Liver (tissue), 9 donors: Measurements from ENCODE around the gene OR2T33. TPM values are rescaled to one million over a fixed set of nuclear protein-coding genes. Genes with fewer than 3 reads are reported as not detected.

Experiments used
- DNase-seq: peaks from one replicate; pipeline ENCODE4 v3.0.0-alpha.2; 2017; ENCODE audit warnings: low spot score
- H3K27ac ChIP-seq, 2 donors: one replicate each; pipeline ENCODE4 v1.7.0; 2013; ENCODE audit warnings: inconsistent platforms in 2 of 2, low read length in 2 of 2, control low read depth in 1 of 2, low read depth in 1 of 2, mild to moderate bottlenecking in 1 of 2
- H3K27me3 ChIP-seq, 4 donors: one replicate each; pipeline versions ENCODE4 v1.6.1 to v1.7.0; 2013; ENCODE audit warnings: low read length in 3 of 4, inconsistent platforms in 1 of 4, mild to moderate bottlenecking in 1 of 4, moderate library complexity in 1 of 4; ENCODE audit not compliant: control insufficient read depth in 4 of 4, insufficient read depth in 4 of 4
- H3K36me3 ChIP-seq, 4 donors: one replicate each; pipeline versions ENCODE4 v1.6.1 to v1.7.0; 2013; ENCODE audit warnings: low read length in 3 of 4, mild to moderate bottlenecking in 3 of 4, low read depth in 1 of 4, moderate library complexity in 1 of 4; ENCODE audit not compliant: control insufficient read depth in 4 of 4, insufficient read depth in 3 of 4
- H3K4me1 ChIP-seq, 4 donors: one replicate each; pipeline versions ENCODE4 v1.6.1 to v1.7.0; 2013; ENCODE audit warnings: low read length in 3 of 4, mild to moderate bottlenecking in 3 of 4, moderate library complexity in 1 of 4; ENCODE audit not compliant: control insufficient read depth in 4 of 4, insufficient read depth in 4 of 4
- H3K4me3 ChIP-seq, 3 donors: one replicate each; pipeline versions ENCODE4 v1.6.1 to v1.7.0; 2013; ENCODE audit warnings: low read length in 3 of 3, control low read depth in 1 of 3, low read depth in 1 of 3, mild to moderate bottlenecking in 1 of 3
- H3K9ac ChIP-seq, 2 donors: one replicate each; pipeline ENCODE4 v1.7.0; 2013; ENCODE audit warnings: low read length in 2 of 2, mild to moderate bottlenecking in 2 of 2, moderate library complexity in 2 of 2, control low read depth in 1 of 2, low read depth in 1 of 2
- H3K9me3 ChIP-seq, 4 donors: one replicate each; pipeline versions ENCODE4 v1.6.1 to v1.7.0; 2013; ENCODE audit warnings: low read length in 3 of 4; ENCODE audit not compliant: control insufficient read depth in 4 of 4
- EGR1 ChIP-seq, 2 donors: IDR thresholded peaks; 2 replicates each; pipeline ENCODE4 v1.6.1; 2016 to 2018; ENCODE audit warnings: antibody characterized with exemption in 2 of 2, low read depth in 2 of 2
- FOXA2 ChIP-seq: IDR thresholded peaks from 2 replicates; pipeline ENCODE4 v1.6.1; 2016; ENCODE audit warnings: antibody characterized with exemption
- GABPA ChIP-seq, 2 donors: IDR thresholded peaks in 1 of 2; conservative IDR thresholded peaks in 1 of 2; 2 replicates each; pipeline ENCODE4 v1.6.1; 2016; ENCODE audit warnings: antibody characterized with exemption in 2 of 2, mild to moderate bottlenecking in 1 of 2, moderate library complexity in 1 of 2
- HNF4A ChIP-seq, 2 donors: conservative IDR thresholded peaks; 2 replicates each; pipeline ENCODE4 v1.6.1; 2016; ENCODE audit warnings: antibody characterized with exemption in 2 of 2, mild to moderate bottlenecking in 2 of 2
- HNF4G ChIP-seq: IDR thresholded peaks from 2 replicates; pipeline ENCODE4 v1.6.1; 2016; ENCODE audit warnings: antibody characterized with exemption
- NR2F2 ChIP-seq: IDR thresholded peaks from 2 replicates; pipeline ENCODE4 v1.6.1; 2016; ENCODE audit warnings: antibody characterized with exemption
- RAD21 ChIP-seq, 2 donors: IDR thresholded peaks; 2 replicates each; pipeline ENCODE4 v1.6.1; 2016; ENCODE audit warnings: antibody characterized with exemption in 2 of 2, mild to moderate bottlenecking in 2 of 2
- REST ChIP-seq: IDR thresholded peaks from 2 replicates; pipeline ENCODE4 v1.6.1; 2016; ENCODE audit warnings: antibody characterized with exemption, mild to moderate bottlenecking
- RXRA ChIP-seq, 2 donors: IDR thresholded peaks; 2 replicates each; pipeline ENCODE4 v1.6.1; 2017 to 2018; ENCODE audit warnings: antibody characterized with exemption in 2 of 2, mild to moderate bottlenecking in 1 of 2
- SP1 ChIP-seq: IDR thresholded peaks from 2 replicates; pipeline ENCODE4 v1.6.1; 2018; ENCODE audit warnings: antibody characterized with exemption, mild to moderate bottlenecking
- TAF1 ChIP-seq: conservative IDR thresholded peaks from 2 replicates; pipeline ENCODE4 v1.6.1; 2016; ENCODE audit warnings: antibody characterized with exemption, mild to moderate bottlenecking
- YY1 ChIP-seq: IDR thresholded peaks from 2 replicates; pipeline ENCODE4 v1.6.1; 2016; ENCODE audit warnings: antibody characterized with exemption, mild to moderate bottlenecking
- WGBS: extraction: QIAGEN DNeasy Blood & Tissue Kit; methylation state at CpG from one replicate; pipeline ENCODE4 v1.1.7; 2013; 5-methylcytosine and 5-hydroxymethylcytosine counted together
- polyA plus RNA-seq, 2 donors: library from polyadenylated mRNA; stranded (reverse) in 1 of 2; unstranded in 1 of 2; fragments of 200-250 nt in 1 of 2; fragments of >200 nt in 1 of 2; fragmentation: Nextera tagmentation in 1 of 2; extraction: Ambion mirVana in 1 of 2; gene quantifications; one replicate each; pipeline versions ENCODE4 v1.2.1 to v1.2.3, GENCODE V29; 2013 to 2015
- total RNA-seq, 2 donors: library from RNA; depleted of rRNA; stranded (reverse); fragments of >200 nt; gene quantifications; one replicate each; pipeline ENCODE4 v1.2.3, GENCODE V29; 2014
- TF ChIP-seq, protein P1 (sequence below): IDR thresholded peaks from 2 replicates; pipeline ENCODE4 v1.6.1; 2016; ENCODE audit warnings: antibody characterized with exemption
- TF ChIP-seq, protein P2 (sequence below): IDR thresholded peaks from 2 replicates; pipeline ENCODE4 v1.6.1; 2016; ENCODE audit warnings: antibody characterized with exemption
- TF ChIP-seq, protein P3 (sequence below): IDR thresholded peaks from 2 replicates; pipeline ENCODE4 v1.6.1; 2016; ENCODE audit warnings: antibody characterized with exemption
- TF ChIP-seq, protein P4 (sequence below): fragments of 150-350 bp; IDR thresholded peaks from 2 replicates; pipeline ENCODE4 v1.5.1; 2017; ENCODE audit warnings: improper control_type of control experiment, low read depth, low read length; ENCODE audit not compliant: missing input control
- donor health status: healthy.
- donor health status: healthy.
- donor health status: healthy.
- donor health status: healthy.
- donor health status: healthy.

The OR2T33 gene
- total and polyA plus RNA-seq, 4 donors, result 0.37 TPM; not detected in 3

DNA sequence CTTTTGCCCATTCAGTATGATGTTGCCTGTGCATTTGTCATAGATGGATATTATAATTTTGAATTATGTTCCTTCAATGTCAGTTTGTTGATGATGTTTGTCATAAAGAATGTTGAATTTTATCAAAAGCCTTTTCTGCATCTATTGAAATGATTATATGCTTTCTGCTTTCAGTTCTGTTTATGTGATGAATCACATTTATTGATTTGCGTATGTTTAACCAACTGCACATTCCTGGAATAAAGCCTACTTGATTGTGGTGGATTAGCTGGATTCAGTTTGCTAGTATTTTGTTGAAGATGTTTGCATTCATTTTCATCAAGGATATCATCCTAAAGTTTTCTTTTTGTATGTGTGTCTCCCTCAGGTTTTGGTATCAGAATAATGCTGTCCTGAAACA is 52.2 kb downstream of the OR2T33 start:
- no peak overlapping the region for H3K4me3 ChIP-seq
- H3K36me3 ChIP-seq, result no peaks in the 10 kb centered on the region
- no peak overlapping the region for H3K27ac ChIP-seq
- H3K4me1 ChIP-seq, result no peaks in the 10 kb centered on the region
- TF ChIP-seq YY1, result no peak
- no peak for TF ChIP-seq SP1
- TF ChIP-seq RAD21 (IDR thresholded peaks at IDR 0.05), result no peak
- TF ChIP-seq, protein P1, sequence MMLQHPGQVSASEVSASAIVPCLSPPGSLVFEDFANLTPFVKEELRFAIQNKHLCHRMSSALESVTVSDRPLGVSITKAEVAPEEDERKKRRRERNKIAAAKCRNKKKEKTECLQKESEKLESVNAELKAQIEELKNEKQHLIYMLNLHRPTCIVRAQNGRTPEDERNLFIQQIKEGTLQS, result no peak
- no peak for TF ChIP-seq FOXA2
- TF ChIP-seq HNF4A (conservative IDR thresholded peaks at IDR 0.05), result no peak
- TF ChIP-seq, protein P2, sequence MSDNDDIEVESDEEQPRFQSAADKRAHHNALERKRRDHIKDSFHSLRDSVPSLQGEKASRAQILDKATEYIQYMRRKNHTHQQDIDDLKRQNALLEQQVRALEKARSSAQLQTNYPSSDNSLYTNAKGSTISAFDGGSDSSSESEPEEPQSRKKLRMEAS, result no peak
- no peak for TF ChIP-seq RXRA (IDR thresholded peaks at IDR 0.05)
- no peak for TF ChIP-seq EGR1 (IDR thresholded peaks at IDR 0.05; ENCODE audit: low read depth in 2 of 2)
- TF ChIP-seq TAF1, result no peak
- TF ChIP-seq, protein P3, sequence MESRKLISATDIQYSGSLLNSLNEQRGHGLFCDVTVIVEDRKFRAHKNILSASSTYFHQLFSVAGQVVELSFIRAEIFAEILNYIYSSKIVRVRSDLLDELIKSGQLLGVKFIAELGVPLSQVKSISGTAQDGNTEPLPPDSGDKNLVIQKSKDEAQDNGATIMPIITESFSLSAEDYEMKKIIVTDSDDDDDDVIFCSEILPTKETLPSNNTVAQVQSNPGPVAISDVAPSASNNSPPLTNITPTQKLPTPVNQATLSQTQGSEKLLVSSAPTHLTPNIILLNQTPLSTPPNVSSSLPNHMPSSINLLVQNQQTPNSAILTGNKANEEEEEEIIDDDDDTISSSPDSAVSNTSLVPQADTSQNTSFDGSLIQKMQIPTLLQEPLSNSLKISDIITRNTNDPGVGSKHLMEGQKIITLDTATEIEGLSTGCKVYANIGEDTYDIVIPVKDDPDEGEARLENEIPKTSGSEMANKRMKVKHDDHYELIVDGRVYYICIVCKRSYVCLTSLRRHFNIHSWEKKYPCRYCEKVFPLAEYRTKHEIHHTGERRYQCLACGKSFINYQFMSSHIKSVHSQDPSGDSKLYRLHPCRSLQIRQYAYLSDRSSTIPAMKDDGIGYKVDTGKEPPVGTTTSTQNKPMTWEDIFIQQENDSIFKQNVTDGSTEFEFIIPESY, result no peak
- no peak for TF ChIP-seq HNF4G
- no peak for TF ChIP-seq GABPA (IDR thresholded peaks at IDR 0.05 in 1 of 2, conservative IDR thresholded peaks at IDR 0.05 in 1 of 2)
- TF ChIP-seq, protein P4, sequence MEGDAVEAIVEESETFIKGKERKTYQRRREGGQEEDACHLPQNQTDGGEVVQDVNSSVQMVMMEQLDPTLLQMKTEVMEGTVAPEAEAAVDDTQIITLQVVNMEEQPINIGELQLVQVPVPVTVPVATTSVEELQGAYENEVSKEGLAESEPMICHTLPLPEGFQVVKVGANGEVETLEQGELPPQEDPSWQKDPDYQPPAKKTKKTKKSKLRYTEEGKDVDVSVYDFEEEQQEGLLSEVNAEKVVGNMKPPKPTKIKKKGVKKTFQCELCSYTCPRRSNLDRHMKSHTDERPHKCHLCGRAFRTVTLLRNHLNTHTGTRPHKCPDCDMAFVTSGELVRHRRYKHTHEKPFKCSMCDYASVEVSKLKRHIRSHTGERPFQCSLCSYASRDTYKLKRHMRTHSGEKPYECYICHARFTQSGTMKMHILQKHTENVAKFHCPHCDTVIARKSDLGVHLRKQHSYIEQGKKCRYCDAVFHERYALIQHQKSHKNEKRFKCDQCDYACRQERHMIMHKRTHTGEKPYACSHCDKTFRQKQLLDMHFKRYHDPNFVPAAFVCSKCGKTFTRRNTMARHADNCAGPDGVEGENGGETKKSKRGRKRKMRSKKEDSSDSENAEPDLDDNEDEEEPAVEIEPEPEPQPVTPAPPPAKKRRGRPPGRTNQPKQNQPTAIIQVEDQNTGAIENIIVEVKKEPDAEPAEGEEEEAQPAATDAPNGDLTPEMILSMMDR, result no peak
- TF ChIP-seq REST, result no peak
- TF ChIP-seq NR2F2, result no peak
- WGBS, result 61% methylated on average over 1 of the region's 1 CpG
- DNase-seq, result no peak
- H3K27me3 ChIP-seq, result no peaks in the 10 kb centered on the region
- H3K9me3 ChIP-seq, result peaks cover 0 to 4% (median 0%) of the 10 kb centered on the region in 4 donors
- H3K9ac ChIP-seq, result no peak overlapping the region

Other genes starting within 250 kb of the OR2T33 start
- not detected for gene OR2L2, start 247.9 kb downstream of the OR2T33 start, total RNA-seq
- gene OR2L2, start 247.9 kb downstream of the OR2T33 start, polyA plus RNA-seq, result under 1 TPM in 1 of 2 donors, not detected in 1; 0.03 TPM
- under 1 TPM; under 0.01 to 0.05 TPM for gene OR2L3, start 231.1 kb downstream of the OR2T33 start, total RNA-seq
- not detected for gene OR2L3, start 231.1 kb downstream of the OR2T33 start, polyA plus RNA-seq
- not detected for gene OR2L13, start 182.8 kb downstream of the OR2T33 start, total RNA-seq
- not detected for gene OR2L13, start 182.8 kb downstream of the OR2T33 start, polyA plus RNA-seq
- not detected for gene OR2M5, start 132.8 kb downstream of the OR2T33 start, total RNA-seq
- gene OR2M5, start 132.8 kb downstream of the OR2T33 start, polyA plus RNA-seq, result not detected
- not detected for gene OR2M2, start 103.2 kb downstream of the OR2T33 start, total RNA-seq
- gene OR2M2, start 103.2 kb downstream of the OR2T33 start, polyA plus RNA-seq, result not detected
- not detected for gene OR2M3, start 80.7 kb downstream of the OR2T33 start, total RNA-seq
- gene OR2M3, start 80.7 kb downstream of the OR2T33 start, polyA plus RNA-seq, result not detected
- not detected for gene OR2M4, start 46.6 kb downstream of the OR2T33 start, total RNA-seq
- gene OR2M4, start 46.6 kb downstream of the OR2T33 start, polyA plus RNA-seq, result not detected
- not detected for gene OR2T12, start 25.4 kb upstream of the OR2T33 start, total RNA-seq
- not detected for gene OR2T12, start 25.4 kb upstream of the OR2T33 start, polyA plus RNA-seq
- not detected for gene OR2M7, start 46.6 kb upstream of the OR2T33 start, total RNA-seq
- gene OR2M7, start 46.6 kb upstream of the OR2T33 start, polyA plus RNA-seq, result not detected
- gene OR14C36, start 70.8 kb upstream of the OR2T33 start, total RNA-seq, result not detected
- gene OR14C36, start 70.8 kb upstream of the OR2T33 start, polyA plus RNA-seq, result not detected
- gene OR2T4, start 83.7 kb upstream of the OR2T33 start, total RNA-seq, result not detected
- not detected for gene OR2T4, start 83.7 kb upstream of the OR2T33 start, polyA plus RNA-seq
- gene OR2T6, start 97.8 kb upstream of the OR2T33 start, total RNA-seq, result not detected
- gene OR2T6, start 97.8 kb upstream of the OR2T33 start, polyA plus RNA-seq, result not detected
- not detected for gene OR2T1, start 125.1 kb upstream of the OR2T33 start, total RNA-seq
- not detected for gene OR2T1, start 125.1 kb upstream of the OR2T33 start, polyA plus RNA-seq
- gene OR2T2, start 167.7 kb upstream of the OR2T33 start, total RNA-seq, result not detected
- gene OR2T2, start 167.7 kb upstream of the OR2T33 start, polyA plus RNA-seq, result not detected
- not detected for gene OR2T3, start 195.4 kb upstream of the OR2T33 start, total RNA-seq
- gene OR2T3, start 195.4 kb upstream of the OR2T33 start, polyA plus RNA-seq, result not detected
- gene OR2T5, start 210.6 kb upstream of the OR2T33 start, total RNA-seq, result not detected
- gene OR2T5, start 210.6 kb upstream of the OR2T33 start, polyA plus RNA-seq, result not detected
- not detected for gene OR2G6, start 230.1 kb upstream of the OR2T33 start, total RNA-seq
- not detected for gene OR2G6, start 230.1 kb upstream of the OR2T33 start, polyA plus RNA-seq